ENCODE results near the gene RALGPS1. TPM values are rescaled to one million over a fixed set of nuclear protein-coding genes. Genes with fewer than 3 reads are reported as not detected.

Gene RALGPS1
- polyA plus RNA-seq, 3 donors = 23.3 to 32.3 (median 23.3) TPM

GRCh38 chr9:127034691-127035090, 120.1 kb downstream of the RALGPS1 start:
- no peak for DNase-seq (ENCODE audit: extremely low read depth in 1 of 11, low read depth in 9 of 11, low spot score in 4 of 11)

- no peak for DNase-seq (ENCODE audit: extremely low read depth in 1 of 11, low read depth in 9 of 11, low spot score in 4 of 11)
These were observed 120.8 kb downstream of the RALGPS1 start for GRCh38 chr9:127035423-127035822.

GRCh38 chr9:127035948-127036347, 121.4 kb downstream of the RALGPS1 start:
- DNase-seq (ENCODE audit: extremely low read depth in 1 of 11, low read depth in 9 of 11, low spot score in 4 of 11) = no peak

- DNase-seq (ENCODE audit: extremely low read depth in 1 of 11, low read depth in 9 of 11, low spot score in 4 of 11) = no peak
These were observed 121.9 kb downstream of the RALGPS1 start for GRCh38 chr9:127036437-127036836.

- no peak for DNase-seq (ENCODE audit: extremely low read depth in 1 of 11, low read depth in 9 of 11, low spot score in 4 of 11)
These were observed 123.9 kb downstream of the RALGPS1 start for GRCh38 chr9:127038531-127038930.

- no peak for DNase-seq (ENCODE audit: extremely low read depth in 1 of 11, low read depth in 9 of 11, low spot score in 4 of 11)
These were observed 124.9 kb downstream of the RALGPS1 start for GRCh38 chr9:127039492-127039891.

GRCh38 chr9:127045148-127045547, 130.6 kb downstream of the RALGPS1 start:
- DNase-seq (ENCODE audit: extremely low read depth in 1 of 11, low read depth in 9 of 11, low spot score in 4 of 11) = no peak

- no peak for DNase-seq (ENCODE audit: extremely low read depth in 1 of 11, low read depth in 9 of 11, low spot score in 4 of 11)
These were observed 133.4 kb downstream of the RALGPS1 start for GRCh38 chr9:127047971-127048370.

- DNase-seq (ENCODE audit: extremely low read depth in 1 of 11, low read depth in 9 of 11, low spot score in 4 of 11) = peak in 2 of 11 donors; percentile 13 to 22
These were observed 134.5 kb downstream of the RALGPS1 start for GRCh38 chr9:127049044-127049443.

- no peak for DNase-seq (ENCODE audit: extremely low read depth in 1 of 11, low read depth in 9 of 11, low spot score in 4 of 11)
These were observed 135.0 kb downstream of the RALGPS1 start for GRCh38 chr9:127049581-127049980.

- DNase-seq (ENCODE audit: extremely low read depth in 1 of 11, low read depth in 9 of 11, low spot score in 4 of 11) = no peak
These were observed 135.6 kb downstream of the RALGPS1 start for GRCh38 chr9:127050152-127050551.

GRCh38 chr9:127050591-127051001, 136.0 kb downstream of the RALGPS1 start:
- DNase-seq (ENCODE audit: extremely low read depth in 1 of 11, low read depth in 9 of 11, low spot score in 4 of 11) = no peak

- DNase-seq (ENCODE audit: extremely low read depth in 1 of 11, low read depth in 9 of 11, low spot score in 4 of 11) = no peak
These were observed 137.5 kb downstream of the RALGPS1 start for GRCh38 chr9:127051881-127052595.

- peak in 9 of 11 donors; percentile 17 to 46 (median 27) for DNase-seq (ENCODE audit: extremely low read depth in 1 of 11, low read depth in 9 of 11, low spot score in 4 of 11)
These were observed 138.7 kb downstream of the RALGPS1 start for GRCh38 chr9:127053057-127053821.

GRCh38 chr9:127053960-127054359, 139.4 kb downstream of the RALGPS1 start:
- no peak for DNase-seq (ENCODE audit: extremely low read depth in 1 of 11, low read depth in 9 of 11, low spot score in 4 of 11)

GRCh38 chr9:127055745-127056402, 141.3 kb downstream of the RALGPS1 start:
- DNase-seq (ENCODE audit: extremely low read depth in 1 of 11, low read depth in 9 of 11, low spot score in 4 of 11) = no peak

GRCh38 chr9:127056446-127056845, 141.9 kb downstream of the RALGPS1 start:
- DNase-seq (ENCODE audit: extremely low read depth in 1 of 11, low read depth in 9 of 11, low spot score in 4 of 11) = no peak

GRCh38 chr9:127058011-127058644, 143.5 kb downstream of the RALGPS1 start:
- DNase-seq (ENCODE audit: extremely low read depth in 1 of 11, low read depth in 9 of 11, low spot score in 4 of 11) = no peak

- DNase-seq (ENCODE audit: extremely low read depth in 1 of 11, low read depth in 9 of 11, low spot score in 4 of 11) = no peak
These were observed 144.1 kb downstream of the RALGPS1 start for GRCh38 chr9:127058645-127059021.

GRCh38 chr9:127059030-127059429, 144.4 kb downstream of the RALGPS1 start:
- DNase-seq (ENCODE audit: extremely low read depth in 1 of 11, low read depth in 9 of 11, low spot score in 4 of 11) = no peak

Measured in renal cortex interstitium (tissue), 11 donors.